Gastroesophageal sphincter (tissue), 3 donors: Measurements from ENCODE around the gene FAM135A.

Experiments
- CTCF ChIP-seq, 4 experiments: fragments of 200-600 bp in 2 of 4; fragments of 450-650 bp in 2 of 4; sonication (generic) in 1 of 4; IDR thresholded peaks; one replicate each; pipeline ENCODE4 v1.5.1; 2017 to 2019; ENCODE audit warnings: antibody characterized with exemption in 4 of 4, mild to moderate bottlenecking in 2 of 4, moderate library complexity in 2 of 4
- EP300 ChIP-seq: sonication (generic); formaldehyde crosslinking; IDR thresholded peaks from one replicate; pipeline ENCODE4 v1.6.1; 2017; ENCODE audit warnings: antibody characterized with exemption, mild to moderate bottlenecking
- POLR2A ChIP-seq, 2 donors: fragments of 450-650 bp; IDR thresholded peaks; one replicate each; pipeline ENCODE4 v1.6.1; 2017; ENCODE audit warnings: antibody characterized with exemption in 2 of 2, mild to moderate bottlenecking in 2 of 2, moderate library complexity in 1 of 2
- POLR2AphosphoS5 ChIP-seq: sonication (generic); formaldehyde crosslinking; IDR thresholded peaks from one replicate; pipeline ENCODE4 v1.6.1; 2017; ENCODE audit warnings: antibody characterized with exemption

GRCh38 chr6:70445001-70445400 lies 31.7 kb downstream of the FAM135A start:
- TF ChIP-seq CTCF (IDR thresholded peaks at IDR 0.05) (no peak), POLR2A (IDR thresholded peaks at IDR 0.05) (no peak), EP300 (no peak), POLR2AphosphoS5 (no peak)
